SJCRH30 (cell line): ENCODE data around the gene MRPS12. TPM values are rescaled to one million over a fixed set of nuclear protein-coding genes. Genes with fewer than 3 reads are reported as not detected.

Experiments
- DNase-seq, 2 experiments: peaks; one replicate each; pipeline ENCODE4 v3.0.0-alpha.2; 2015 to 2020
- H3K27ac ChIP-seq: fragments of 250-450 bp; sonication (Bioruptor Pico); 2 replicates; pipeline ENCODE4 v1.5.1; 2020; ENCODE audit warnings: mild to moderate bottlenecking, moderate library complexity
- H3K27me3 ChIP-seq: fragments of 250-450 bp; sonication (Bioruptor Pico); 2 replicates; pipeline ENCODE4 v1.5.1; 2020; ENCODE audit warnings: mild to moderate bottlenecking, moderate library complexity
- H3K36me3 ChIP-seq: fragments of 250-450 bp; sonication (Bioruptor Pico); 2 replicates; pipeline ENCODE4 v1.5.1; 2020; ENCODE audit warnings: mild to moderate bottlenecking, moderate library complexity
- H3K4me1 ChIP-seq: fragments of 250-450 bp; sonication (Bioruptor Pico); 2 replicates; pipeline ENCODE4 v1.5.1; 2020; ENCODE audit warnings: mild to moderate bottlenecking, moderate library complexity
- H3K4me3 ChIP-seq: fragments of 250-450 bp; sonication (Bioruptor Pico); 2 replicates; pipeline ENCODE4 v1.5.1; 2020; ENCODE audit warnings: mild to moderate bottlenecking, moderate library complexity
- H3K9me3 ChIP-seq: fragments of 250-450 bp; sonication (Bioruptor Pico); replicated peaks from 2 replicates; pipeline ENCODE4 v1.5.1; 2020; ENCODE audit warnings: mild to moderate bottlenecking, moderate library complexity
- total RNA-seq: library from RNA; depleted of rRNA; stranded (reverse); fragments of >200 nt; shearing (Covaris generic); gene quantifications from 2 replicates; pipeline ENCODE4 v1.2.3, GENCODE V29; 2014

The MRPS12 gene
- total RNA-seq, 1 experiment from 2014 or later: 54.0 TPM

- Histone ChIP-seq H3K36me3 (peaks cover 23% of the 10 kb centered on the region), H3K27ac (no peak overlapping the region), H3K27me3 (no peaks in the 10 kb centered on the region), H3K4me3 (no peak overlapping the region), H3K4me1 (peaks cover 8% of the 10 kb centered on the region; the same call in 1 of the 2 replicates), H3K9me3 (no peaks in the 10 kb centered on the region; the same call in 1 of the 2 replicates)
- DNase-seq: no peak
These were observed 29.1 kb upstream of the MRPS12 start for GRCh38 chr19:38901683-38902082.

DNA sequence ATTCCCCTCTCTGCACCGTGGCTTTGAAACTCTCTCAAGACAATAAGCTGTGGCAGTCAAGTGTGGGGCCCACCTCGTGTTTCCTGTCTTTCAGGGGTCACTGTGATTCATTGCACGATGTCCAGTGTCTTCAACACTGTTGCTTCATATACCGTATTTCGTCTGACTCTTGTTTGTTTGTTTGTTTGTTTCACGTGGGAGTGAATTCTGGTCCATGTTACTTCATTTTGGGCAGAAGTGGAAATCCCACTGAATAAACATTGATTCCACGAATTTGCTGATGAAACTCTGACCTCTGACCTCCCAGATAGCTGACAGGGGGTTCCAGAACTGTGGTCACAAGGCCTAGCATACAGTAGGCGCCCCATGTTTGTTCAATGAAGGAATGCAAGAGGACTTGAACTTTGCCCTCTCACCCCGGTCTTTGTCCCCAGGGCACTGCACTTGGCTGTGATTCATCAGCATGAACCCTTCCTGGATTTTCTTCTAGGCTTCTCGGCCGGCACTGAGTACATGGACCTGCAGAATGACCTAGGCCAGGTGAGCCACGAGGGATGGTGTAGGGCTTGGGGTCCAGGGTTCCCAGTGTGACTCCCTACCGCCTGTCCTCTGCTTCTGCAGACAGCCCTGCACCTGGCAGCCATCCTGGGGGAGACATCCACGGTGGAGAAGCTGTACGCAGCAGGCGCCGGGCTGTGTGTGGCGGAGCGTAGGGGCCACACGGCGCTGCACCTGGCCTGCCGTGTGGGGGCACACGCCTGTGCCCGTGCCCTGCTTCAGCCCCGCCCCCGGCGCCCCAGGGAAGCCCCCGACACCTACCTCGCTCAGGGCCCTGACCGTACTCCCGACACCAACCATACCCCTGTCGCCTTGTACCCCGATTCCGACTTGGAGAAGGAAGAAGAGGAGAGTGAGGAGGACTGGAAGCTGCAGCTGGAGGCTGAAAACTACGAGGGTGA, 25.9 kb upstream of the MRPS12 start:
- Histone ChIP-seq H3K27me3 (no peaks in the 10 kb centered on the region), H3K4me3 (no peak overlapping the region), H3K36me3 (peaks cover 40% of the 10 kb centered on the region), H3K9me3 (no peaks in the 10 kb centered on the region; the same call in 1 of the 2 replicates), H3K27ac (no peak overlapping the region), H3K4me1 (0 out of 2 replicates have a peak, but pooled peaks cover 3% of the 10 kb centered on the region)
- no peak for DNase-seq

GRCh38 chr19:38905620-38906019, 25.1 kb upstream of the MRPS12 start:
- DNase-seq: no peak
- H3K27me3 ChIP-seq: no peaks in the 10 kb centered on the region
- no peak overlapping the region for H3K4me3 ChIP-seq
- H3K36me3 ChIP-seq: peaks cover 40% of the 10 kb centered on the region
- H3K4me1 ChIP-seq: 0 out of 2 replicates have a peak, but pooled peaks cover 2% of the 10 kb centered on the region
- no peaks in the 10 kb centered on the region; the same call in 1 of the 2 replicates for H3K9me3 ChIP-seq
- H3K27ac ChIP-seq: no peak overlapping the region

GRCh38 chr19:38907227-38907626, 23.5 kb upstream of the MRPS12 start:
- Histone ChIP-seq H3K4me1 (peaks cover 4% of the 10 kb centered on the region; the same call in 1 of the 2 replicates), H3K27me3 (no peaks in the 10 kb centered on the region), H3K9me3 (no peaks in the 10 kb centered on the region), H3K27ac (no peak overlapping the region), H3K36me3 (peaks cover 40% of the 10 kb centered on the region), H3K4me3 (no peak overlapping the region)
- no peak for DNase-seq

GRCh38 chr19:38907670-38908069, 23.1 kb upstream of the MRPS12 start:
- peaks cover 4% of the 10 kb centered on the region; the same call in 1 of the 2 replicates for H3K4me1 ChIP-seq

DNA sequence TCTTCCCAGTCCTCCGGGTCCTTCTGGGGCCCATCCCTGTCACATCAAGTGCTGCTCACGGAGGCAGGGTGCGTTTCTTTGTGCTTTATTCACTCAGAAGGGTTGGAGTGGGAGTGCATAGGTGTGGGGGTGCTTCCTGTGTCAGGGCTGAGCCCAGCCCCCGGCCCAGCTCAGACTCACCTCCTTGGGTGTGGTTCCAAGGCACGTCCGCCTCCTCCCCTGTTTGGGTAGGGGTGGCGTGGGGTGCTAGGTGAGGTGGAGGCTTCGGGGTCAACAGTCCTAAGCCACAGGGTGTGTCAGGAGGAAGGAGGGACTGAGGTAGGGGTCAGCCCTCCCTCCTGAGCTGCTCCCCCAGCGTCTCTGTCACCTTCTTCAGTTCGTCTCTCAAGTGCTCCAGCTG, 21.8 kb upstream of the MRPS12 start:
- H3K27ac ChIP-seq: no peak overlapping the region
- no peaks in the 10 kb centered on the region for H3K9me3 ChIP-seq
- peaks cover 40% of the 10 kb centered on the region for H3K36me3 ChIP-seq
- H3K4me3 ChIP-seq: no peak overlapping the region
- H3K27me3 ChIP-seq: no peaks in the 10 kb centered on the region
- peaks cover 7% of the 10 kb centered on the region; the same call in 1 of the 2 replicates for H3K4me1 ChIP-seq
- DNase-seq: no peak

More at GRCh38 chr19:38907670-38908069, 23.1 kb upstream of the MRPS12 start:
- peaks cover 40% of the 10 kb centered on the region for H3K36me3 ChIP-seq
- DNase-seq: no peak
- no peaks in the 10 kb centered on the region for H3K9me3 ChIP-seq
- H3K27me3 ChIP-seq: no peaks in the 10 kb centered on the region
- H3K4me3 ChIP-seq: no peak overlapping the region
- H3K27ac ChIP-seq: no peak overlapping the region

GRCh38 chr19:38910488-38910887, 20.3 kb upstream of the MRPS12 start:
- H3K4me1 ChIP-seq: peaks cover 7% of the 10 kb centered on the region; the same call in 1 of the 2 replicates

DNA sequence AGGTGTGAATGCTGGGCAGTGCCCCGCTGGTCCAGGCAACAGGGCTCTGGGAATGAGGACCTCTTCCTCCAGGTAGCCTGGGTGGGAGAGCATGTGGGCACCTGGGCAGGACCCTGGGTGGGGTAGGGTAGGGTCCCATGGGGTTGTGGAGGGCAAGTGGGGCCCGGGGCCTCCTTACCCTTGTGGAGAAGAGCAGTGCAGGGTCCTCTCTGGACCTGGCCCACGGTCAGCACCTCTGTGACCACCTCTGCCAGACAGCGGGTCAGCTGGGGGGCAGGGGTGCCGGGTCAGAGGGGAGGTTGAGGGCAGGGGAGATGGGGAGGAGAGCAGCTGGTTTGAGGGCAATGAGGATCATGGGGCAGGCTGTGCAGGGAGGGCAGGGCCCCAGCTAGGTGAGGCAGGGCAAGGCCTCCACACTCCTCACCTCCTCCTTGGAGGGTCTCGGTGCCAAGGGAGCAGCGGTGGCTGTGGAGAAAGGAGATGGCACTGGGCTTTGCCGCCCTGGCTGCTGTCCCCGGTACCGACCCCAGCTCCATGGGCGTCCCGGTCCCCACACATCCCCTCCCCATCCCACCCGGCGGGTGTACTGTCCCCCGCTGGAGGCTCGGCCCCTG, 19.2 kb upstream of the MRPS12 start:
- Histone ChIP-seq H3K36me3 (peaks cover 19% of the 10 kb centered on the region), H3K9me3 (no peaks in the 10 kb centered on the region), H3K27me3 (no peaks in the 10 kb centered on the region), H3K4me3 (no peak overlapping the region), H3K4me1 (peaks cover 7% of the 10 kb centered on the region; the same call in 1 of the 2 replicates), H3K27ac (no peak overlapping the region)
- DNase-seq: no peak

More at GRCh38 chr19:38910488-38910887, 20.3 kb upstream of the MRPS12 start:
- peaks cover 29% of the 10 kb centered on the region for H3K36me3 ChIP-seq
- H3K4me3 ChIP-seq: no peak overlapping the region
- DNase-seq: no peak
- no peak overlapping the region for H3K27ac ChIP-seq
- H3K9me3 ChIP-seq: no peaks in the 10 kb centered on the region
- no peaks in the 10 kb centered on the region for H3K27me3 ChIP-seq

DNA sequence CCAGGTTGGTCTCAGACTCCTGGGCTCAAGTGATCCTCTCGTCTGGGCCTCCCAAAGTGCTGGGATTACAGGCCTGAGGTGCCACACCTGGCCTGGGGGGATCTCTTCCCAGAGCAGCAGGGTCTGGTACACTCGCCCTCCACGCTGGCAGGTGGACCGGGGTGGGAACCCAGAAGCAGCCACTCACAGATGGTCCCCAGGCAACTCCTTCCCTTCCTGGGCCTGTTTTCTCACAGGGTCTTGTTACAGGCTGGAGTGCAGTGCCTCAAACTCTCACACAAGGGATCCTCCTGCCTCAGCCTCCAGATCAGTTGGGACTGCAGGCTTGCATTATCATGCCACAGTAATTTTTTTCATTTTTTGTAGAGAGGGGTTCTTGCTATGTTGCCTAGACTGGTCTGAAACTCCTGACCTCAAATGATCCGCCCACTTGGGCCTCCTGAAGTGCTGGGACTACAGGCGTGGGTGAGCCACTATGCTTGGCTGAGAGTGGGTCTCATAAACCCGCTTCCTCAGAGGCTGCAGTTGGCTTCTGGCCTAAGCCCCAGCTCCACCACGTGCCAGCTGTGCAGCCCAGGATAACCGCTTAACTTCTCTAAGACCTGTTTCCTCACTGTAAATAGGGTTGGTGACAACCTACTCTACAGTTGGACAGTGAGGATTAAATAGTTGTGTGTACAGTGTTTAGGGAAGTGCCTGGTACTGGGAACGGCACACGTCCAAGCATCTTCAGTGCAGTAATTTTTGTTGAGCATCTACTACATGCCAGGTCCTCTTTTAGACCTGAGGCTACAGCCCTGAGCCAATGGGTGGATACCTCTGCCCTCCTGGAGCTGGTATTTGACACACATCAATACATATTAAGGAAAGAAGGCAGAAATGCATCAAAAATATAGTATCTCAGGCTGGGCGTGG, 17.9 kb upstream of the MRPS12 start:
- Histone ChIP-seq H3K4me3 (no peak overlapping the region), H3K36me3 (peaks cover 5% of the 10 kb centered on the region), H3K27me3 (no peaks in the 10 kb centered on the region), H3K27ac (no peak overlapping the region), H3K9me3 (no peaks in the 10 kb centered on the region), H3K4me1 (peaks cover 13% of the 10 kb centered on the region)
- peak; percentile 47 to 66 for DNase-seq

GRCh38 chr19:38913958-38914357, 16.8 kb upstream of the MRPS12 start:
- no peak overlapping the region for H3K4me3 ChIP-seq
- H3K27ac ChIP-seq: no peak overlapping the region
- H3K9me3 ChIP-seq: no peaks in the 10 kb centered on the region
- no peak for DNase-seq
- H3K4me1 ChIP-seq: peaks cover 17% of the 10 kb centered on the region
- H3K36me3 ChIP-seq: no peaks in the 10 kb centered on the region; the same call in 1 of the 2 replicates
- no peaks in the 10 kb centered on the region for H3K27me3 ChIP-seq

- Histone ChIP-seq H3K4me1 (peaks cover 26% of the 10 kb centered on the region), H3K36me3 (no peaks in the 10 kb centered on the region), H3K9me3 (no peaks in the 10 kb centered on the region), H3K4me3 (no peak overlapping the region), H3K27me3 (no peaks in the 10 kb centered on the region), H3K27ac (no peak overlapping the region)
- no peak for DNase-seq
These were observed 15.1 kb upstream of the MRPS12 start for GRCh38 chr19:38915329-38916321.

DNA sequence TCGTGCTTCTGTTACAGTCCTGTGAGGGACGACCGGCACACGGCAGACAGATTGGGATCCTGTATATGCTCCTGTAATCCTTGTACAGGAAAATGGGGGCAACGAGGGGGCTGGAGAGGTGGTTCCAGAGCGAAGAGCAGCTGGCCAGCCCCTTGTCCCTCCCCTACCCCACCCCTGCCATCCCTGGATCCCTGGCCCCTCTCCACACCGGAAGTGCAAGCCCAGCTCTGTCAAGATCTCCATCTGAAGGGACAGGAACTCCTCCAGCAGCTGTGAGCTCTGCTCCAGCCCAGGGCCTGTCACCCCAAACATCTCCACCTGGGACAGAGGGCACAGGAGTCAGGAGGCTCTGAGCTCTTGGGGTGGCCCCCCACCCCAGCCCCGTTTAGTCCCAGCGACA, 13.2 kb upstream of the MRPS12 start:
- Histone ChIP-seq H3K36me3 (no peaks in the 10 kb centered on the region), H3K4me3 (no peak overlapping the region), H3K9me3 (no peaks in the 10 kb centered on the region), H3K4me1 (peaks cover 22% of the 10 kb centered on the region), H3K27me3 (no peaks in the 10 kb centered on the region), H3K27ac (no peak overlapping the region)
- peak; percentile 47 to 51 for DNase-seq

- H3K9me3 ChIP-seq: no peaks in the 10 kb centered on the region
- no peaks in the 10 kb centered on the region for H3K27me3 ChIP-seq
- peak; percentile 69 to 74 for DNase-seq
- no peak overlapping the region for H3K27ac ChIP-seq
- H3K4me1 ChIP-seq: peaks cover 20% of the 10 kb centered on the region
- no peaks in the 10 kb centered on the region for H3K36me3 ChIP-seq
- no peak overlapping the region for H3K4me3 ChIP-seq
These were observed 12.7 kb upstream of the MRPS12 start for GRCh38 chr19:38917921-38918491.
